Endometrial microvascular endothelial cells (primary cell): ENCODE data around the gene SEZ6L2. TPM values are rescaled to one million over a fixed set of nuclear protein-coding genes. Genes with fewer than 3 reads are reported as not detected.

Experiments
- in situ Hi-C: cut with HindIII; loops from 2 replicates; pipeline ENCODE4 v1.10.0; 2017; ENCODE audit warnings: low sequenced_read_pairs, low pct_unique_long_range_greater_than_20kb; ENCODE audit errors: inconsistent ontology term
- total RNA-seq: library from RNA; depleted of rRNA; stranded (reverse); fragments of >200 nt; gene quantifications from one replicate; pipeline ENCODE4 v1.2.3, GENCODE V29; 2015; ENCODE audit errors: inconsistent ontology term

The SEZ6L2 gene
- total RNA-seq, 1 donor from 2014 or later: 0.37 TPM

DNA sequence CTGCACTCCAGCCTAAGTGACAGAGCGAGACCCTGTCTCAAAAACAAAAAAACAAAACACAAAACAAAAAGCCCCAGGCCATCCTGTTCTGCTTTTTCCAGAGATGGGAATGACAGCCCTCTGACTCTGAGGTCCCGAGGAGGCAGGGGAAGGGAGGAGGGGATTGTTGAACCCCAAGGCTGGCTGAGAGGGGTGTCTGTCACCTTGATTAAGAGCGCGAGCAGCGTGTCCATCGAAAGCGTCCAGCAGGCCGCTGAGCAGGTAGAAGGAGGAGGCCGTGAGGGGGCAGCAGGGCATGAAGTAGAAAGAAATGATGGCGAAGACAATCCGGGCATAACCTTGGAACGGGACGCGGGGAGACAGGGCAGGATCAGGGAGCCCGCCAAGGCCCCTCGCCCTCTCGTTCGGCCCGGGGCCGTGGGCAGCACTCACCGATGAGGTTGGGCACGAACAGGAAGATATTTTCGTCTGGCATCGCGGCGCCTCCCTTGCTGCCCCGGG is 36.9 kb downstream of the SEZ6L2 start:
- in situ Hi-C loops: loop anchor here (10.0 kb wide), 1 partner anchor 58 kb away; the partner anchor contains the start of gene MAZ

DNA sequence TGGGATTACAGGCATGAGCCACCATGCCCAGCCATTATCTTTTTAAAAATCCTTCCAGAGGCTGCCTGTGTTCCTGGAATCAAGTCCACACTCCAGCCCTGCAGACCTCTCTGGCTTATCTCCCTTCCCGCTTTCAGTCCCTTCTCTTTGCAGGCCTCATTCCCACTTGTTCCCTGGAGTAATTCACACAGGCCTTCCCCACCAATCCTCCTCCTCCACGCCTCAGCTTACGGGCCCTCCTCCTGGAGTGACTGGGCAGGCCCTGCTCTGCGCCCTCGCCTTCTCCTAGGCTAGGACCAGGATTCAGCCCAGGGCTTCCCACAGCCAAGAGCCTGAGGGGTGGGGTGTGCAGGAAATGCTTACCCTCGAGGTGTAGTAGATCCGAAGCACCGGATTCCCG is 39.1 kb downstream of the SEZ6L2 start:
- in situ Hi-C loops: loop anchor here (10.0 kb wide), 1 partner anchor 55 kb away; the partner anchor contains the start of gene MAZ

DNA sequence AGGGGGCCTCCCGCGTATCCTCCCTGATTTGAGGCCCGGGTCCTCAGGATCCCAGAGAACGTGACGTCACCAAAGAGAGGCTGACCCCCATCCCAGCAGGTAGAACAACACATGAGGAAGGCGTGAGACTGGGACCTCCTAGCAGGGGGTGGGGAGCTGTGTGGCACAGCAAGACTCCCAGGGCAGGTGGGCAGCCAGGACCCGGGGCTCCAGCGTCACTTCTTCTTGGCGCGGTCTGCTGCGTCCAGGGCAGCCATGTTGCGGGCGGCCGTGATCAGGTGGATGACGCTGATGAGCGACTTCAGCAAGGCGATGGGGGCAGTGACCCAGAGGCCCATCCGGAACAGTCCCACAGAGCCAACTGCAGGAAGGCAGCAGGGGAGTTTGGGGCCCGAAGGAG is 40.4 kb downstream of the SEZ6L2 start:
- in situ Hi-C loops: no loop called here

GRCh38 chr16:29858149-29858849 is 41.1 kb downstream of the SEZ6L2 start:
- in situ Hi-C loops: no loop called here

- in situ Hi-C loops: no loop called here
These were observed 42.1 kb downstream of the SEZ6L2 start for GRCh38 chr16:29857133-29857760.

DNA sequence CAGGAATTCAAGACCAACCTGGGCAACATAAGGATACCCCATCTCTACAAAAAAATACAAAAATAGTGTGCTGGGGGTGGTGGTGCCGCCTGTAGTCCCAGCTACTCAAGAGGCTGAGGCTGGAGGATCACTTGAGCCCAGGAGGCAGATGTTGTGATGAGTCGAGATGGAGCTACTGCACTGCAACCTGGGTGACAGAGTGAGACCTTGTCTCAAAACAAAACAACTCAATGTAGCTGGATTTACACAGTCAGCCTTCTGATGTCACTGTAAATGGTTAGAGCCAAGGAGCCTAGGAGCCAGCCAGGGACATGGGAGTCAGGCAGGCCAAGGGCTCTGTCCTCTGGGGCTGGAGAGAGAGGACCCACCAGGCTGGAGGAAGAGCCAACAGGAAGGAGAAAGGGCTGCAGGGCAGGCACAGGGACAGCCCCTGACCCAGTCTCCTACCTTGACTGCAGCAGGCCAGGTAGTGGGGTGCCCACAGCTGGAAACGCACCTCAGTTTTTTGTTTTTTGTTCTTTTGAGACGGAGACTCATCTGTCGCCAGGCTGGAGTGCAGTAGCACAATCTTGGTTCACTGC is 44.7 kb downstream of the SEZ6L2 start:
- in situ Hi-C loops: no loop called here

DNA sequence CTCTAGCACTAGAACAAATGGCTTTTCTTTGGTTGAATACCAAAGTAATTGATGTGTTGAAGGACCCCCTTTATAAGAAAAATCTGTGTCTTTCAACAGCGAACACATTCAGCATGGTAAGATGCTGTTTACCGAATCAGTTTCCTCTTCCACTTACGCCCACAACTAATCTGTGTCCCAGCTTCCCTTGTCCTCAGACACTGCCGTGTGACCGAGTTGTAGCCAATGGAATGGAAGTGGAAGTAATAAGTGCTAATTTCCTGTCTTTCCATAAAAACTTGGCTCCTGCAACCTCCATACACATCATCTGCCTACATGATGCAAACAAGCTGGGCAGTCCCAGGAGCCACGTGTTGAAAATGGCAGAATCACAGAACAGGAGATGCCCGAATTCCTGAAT is 46.7 kb downstream of the SEZ6L2 start:
- in situ Hi-C loops: no loop called here

GRCh38 chr16:29850998-29851397 is 48.4 kb downstream of the SEZ6L2 start:
- in situ Hi-C loops: no loop called here

DNA sequence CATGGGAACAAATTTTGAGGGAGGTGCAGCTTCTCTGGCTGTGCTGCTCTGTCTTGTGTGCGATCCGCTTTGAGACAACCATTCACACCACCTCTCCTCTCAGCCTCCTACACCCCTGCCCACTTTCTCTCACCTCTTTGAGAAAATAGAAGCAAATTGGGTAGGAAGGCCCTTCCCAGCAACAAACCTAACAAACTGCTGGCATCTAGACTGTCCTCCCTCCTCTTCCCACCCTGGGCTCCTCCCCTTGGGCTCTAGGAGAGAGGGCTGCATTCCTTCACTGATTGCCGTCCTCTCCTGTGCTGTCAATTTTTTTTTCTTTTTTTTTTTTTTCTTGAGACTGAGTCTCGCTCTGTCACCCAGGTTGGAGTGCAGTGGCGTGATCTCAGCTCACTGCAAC is 49.8 kb downstream of the SEZ6L2 start:
- in situ Hi-C loops: no loop called here

GRCh38 chr16:29848420-29849297 is 50.7 kb downstream of the SEZ6L2 start:
- in situ Hi-C loops: no loop called here

GRCh38 chr16:29845656-29846055 is 53.7 kb downstream of the SEZ6L2 start:
- in situ Hi-C loops: no loop called here

- in situ Hi-C loops: no loop called here
These were observed 54.6 kb downstream of the SEZ6L2 start for GRCh38 chr16:29844575-29845331.

- in situ Hi-C loops: no loop called here
These were observed 55.4 kb downstream of the SEZ6L2 start for GRCh38 chr16:29843931-29844330.

- in situ Hi-C loops: no loop called here
These were observed 56.5 kb downstream of the SEZ6L2 start for GRCh38 chr16:29842732-29843346.

DNA sequence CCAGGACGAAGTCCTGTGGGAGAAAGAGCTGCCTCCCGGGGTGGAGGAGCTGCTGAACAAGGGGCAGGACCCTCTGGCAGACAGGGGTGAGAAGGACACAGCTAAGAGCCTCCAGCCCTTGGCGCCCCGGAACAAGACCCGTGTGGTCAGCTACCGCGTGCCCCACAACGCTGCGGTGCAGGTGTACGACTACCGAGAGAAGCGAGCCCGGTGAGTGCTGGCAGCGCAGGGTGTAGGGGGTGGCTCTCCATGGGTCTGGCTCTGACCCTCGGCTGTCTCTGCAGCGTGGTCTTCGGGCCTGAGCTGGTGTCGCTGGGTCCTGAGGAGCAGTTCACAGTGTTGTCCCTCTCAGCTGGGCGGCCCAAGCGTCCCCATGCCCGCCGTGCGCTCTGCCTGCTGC is 57.7 kb downstream of the SEZ6L2 start:
- in situ Hi-C loops: no loop called here

DNA sequence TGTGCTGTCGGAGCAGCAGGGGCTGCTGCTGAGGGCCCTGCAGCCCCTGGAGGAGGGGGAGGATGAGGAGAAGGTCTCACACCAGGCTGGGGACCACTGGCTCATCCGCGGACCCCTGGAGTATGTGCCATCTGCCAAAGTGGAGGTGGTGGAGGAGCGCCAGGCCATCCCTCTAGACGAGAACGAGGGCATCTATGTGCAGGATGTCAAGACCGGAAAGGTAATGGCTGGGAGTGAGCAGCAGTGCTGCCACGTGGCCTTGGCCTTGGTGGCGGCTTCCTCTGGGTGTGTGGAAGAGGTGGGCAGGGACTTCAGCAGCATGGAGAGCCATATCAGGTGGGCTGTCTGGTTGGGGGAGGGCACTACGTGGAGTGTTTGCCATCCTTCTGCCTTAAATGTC is 59.1 kb downstream of the SEZ6L2 start:
- in situ Hi-C loops: no loop called here

- in situ Hi-C loops: no loop called here
These were observed 59.5 kb downstream of the SEZ6L2 start for GRCh38 chr16:29839822-29840221.

- in situ Hi-C loops: no loop called here
These were observed 61.5 kb downstream of the SEZ6L2 start for GRCh38 chr16:29837841-29838240.
